NCI-H128 (cell line): ENCODE results near the gene AKNA.
"Not testable (repeated sequence)": the region's sequence is repeated elsewhere in the genome, so short reads cannot be mapped to it uniquely, and the experiment has no call there.

Experiments
- DNase-seq: peaks from one replicate; lab custom pipeline; 2025; ENCODE audit not compliant: unreplicated experiment; lab: John Stamatoyannopoulos, UW

The AKNA gene

DNA sequence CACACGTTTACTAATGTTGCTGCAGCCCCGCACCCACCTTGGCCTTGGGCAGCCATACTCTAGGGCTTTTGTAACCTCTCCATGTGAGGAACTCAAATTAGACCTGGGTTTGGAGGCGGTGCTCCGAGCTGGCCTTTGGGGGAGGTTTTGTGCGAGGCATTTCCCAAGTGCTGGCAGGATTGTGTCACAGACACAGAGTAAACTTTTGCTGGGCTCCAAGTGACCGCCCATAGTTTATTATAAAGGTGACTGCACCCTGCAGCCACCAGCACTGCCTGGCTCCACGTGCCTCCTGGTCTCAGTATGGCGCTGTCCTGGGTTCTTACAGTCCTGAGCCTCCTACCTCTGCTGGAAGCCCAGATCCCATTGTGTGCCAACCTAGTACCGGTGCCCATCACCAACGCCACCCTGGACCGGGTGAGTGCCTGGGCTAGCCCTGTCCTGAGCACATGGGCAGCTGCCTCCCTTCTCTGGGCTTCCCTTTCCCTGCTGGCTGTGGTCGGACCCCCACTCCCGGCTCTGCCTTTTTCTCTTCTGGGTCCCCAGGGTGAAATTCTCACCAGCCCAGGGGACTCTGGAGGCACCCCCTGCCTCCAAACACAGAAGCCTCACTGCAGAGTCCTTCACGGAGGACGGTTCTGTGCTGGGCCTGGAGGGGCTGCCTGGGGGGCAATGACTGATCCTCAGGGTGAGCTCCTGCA lies 64.8 kb downstream of the AKNA start, which contains the start of gene ORM1:
Gene ORM1 (plus strand): TSS at position 268 of the 701 bp plus-strand sequence. CDS start 36 bp downstream, at position 304.
- not testable (repeated sequence) for DNase-seq

DNA sequence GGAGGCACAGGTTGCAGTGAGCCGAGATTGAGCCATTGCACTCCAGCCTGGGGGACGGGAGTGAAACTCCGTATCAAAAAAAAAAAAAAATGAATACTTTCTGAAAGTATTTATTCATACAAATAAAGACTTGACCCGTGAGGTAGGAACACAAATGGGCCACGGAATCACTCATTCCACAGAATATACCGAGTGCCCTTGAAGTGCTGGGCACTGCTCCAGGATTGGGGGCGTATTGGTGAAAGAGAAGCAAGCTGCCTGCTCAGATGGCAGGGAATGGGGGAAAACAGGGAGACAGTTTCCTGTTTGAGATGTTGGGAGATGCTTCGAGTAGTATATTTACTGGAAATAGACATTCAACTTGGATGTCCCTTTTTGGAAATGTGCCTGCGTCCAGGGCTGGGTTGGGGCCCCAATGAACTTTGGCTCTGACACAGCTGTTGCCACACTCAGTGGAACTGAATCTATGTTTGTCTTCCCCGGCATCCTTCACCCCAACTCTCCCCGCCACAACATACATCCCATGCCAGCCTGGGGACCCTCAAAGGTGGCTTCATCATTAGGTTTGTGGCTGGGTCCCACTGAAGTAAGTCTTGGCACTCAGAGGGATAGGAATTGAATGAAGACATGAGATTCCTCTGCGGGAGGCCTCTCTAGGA lies 65.5 kb downstream of the AKNA start:
- DNase-seq = not testable (repeated sequence)

DNA sequence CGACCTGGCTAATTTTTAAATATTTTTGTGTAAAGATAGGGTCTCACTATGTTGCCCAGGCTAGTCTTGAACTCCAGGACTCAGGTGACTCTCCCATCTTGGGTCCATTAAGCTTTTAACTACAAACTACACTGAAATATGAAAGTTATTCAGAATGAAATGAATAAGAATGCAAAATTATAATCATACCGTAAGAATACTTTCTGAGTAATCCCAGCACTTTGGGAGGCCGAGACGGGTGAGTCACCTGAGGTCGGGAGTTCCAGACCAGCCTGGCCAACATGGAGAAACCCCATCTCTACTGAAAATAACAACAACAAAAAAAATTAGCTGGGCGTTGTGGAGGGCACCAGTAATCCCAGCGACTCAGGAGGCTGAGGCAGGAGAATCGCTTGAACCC lies 66.0 kb downstream of the AKNA start:
- DNase-seq = no peak

DNA sequence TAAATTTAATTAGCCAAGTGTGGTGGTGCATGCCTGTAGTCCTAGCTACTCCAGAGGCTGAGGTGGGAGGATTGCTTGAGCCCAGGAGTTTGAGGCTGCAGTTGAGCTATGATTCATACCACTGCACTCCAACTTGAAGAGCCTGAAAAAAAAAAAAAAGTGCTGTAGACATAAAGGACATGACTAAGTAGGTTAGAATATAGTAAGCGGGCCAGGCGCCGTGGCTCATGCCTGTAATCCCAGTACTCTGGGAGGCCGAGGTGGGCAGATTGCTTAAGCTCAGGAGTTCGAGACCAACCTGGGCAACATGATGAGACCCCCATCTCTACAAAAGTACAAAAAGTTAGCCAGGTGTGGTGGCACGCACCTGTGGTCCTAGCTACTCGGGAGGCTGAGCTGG lies 67.1 kb downstream of the AKNA start:
- DNase-seq = not testable (repeated sequence)

DNA sequence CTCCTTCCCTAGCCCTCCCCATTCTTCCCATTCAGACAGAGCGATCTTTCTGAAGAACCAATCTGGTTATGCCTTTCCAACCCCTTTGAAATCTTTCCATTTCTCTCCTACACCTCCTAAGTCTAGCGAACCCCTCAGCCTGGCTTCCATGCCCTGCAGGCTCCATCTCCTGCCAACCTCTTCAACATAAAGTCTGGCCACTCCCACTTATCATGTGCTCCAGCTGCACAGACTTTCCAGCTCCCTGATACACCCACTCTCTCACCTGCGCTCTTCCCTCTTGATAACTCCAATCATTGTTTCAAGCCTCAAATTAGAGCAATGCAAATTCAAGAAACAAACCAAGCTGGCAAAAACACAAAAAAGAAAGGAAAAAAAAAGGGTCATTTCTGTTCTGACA lies 68.6 kb downstream of the AKNA start:
- DNase-seq = no peak

DNA sequence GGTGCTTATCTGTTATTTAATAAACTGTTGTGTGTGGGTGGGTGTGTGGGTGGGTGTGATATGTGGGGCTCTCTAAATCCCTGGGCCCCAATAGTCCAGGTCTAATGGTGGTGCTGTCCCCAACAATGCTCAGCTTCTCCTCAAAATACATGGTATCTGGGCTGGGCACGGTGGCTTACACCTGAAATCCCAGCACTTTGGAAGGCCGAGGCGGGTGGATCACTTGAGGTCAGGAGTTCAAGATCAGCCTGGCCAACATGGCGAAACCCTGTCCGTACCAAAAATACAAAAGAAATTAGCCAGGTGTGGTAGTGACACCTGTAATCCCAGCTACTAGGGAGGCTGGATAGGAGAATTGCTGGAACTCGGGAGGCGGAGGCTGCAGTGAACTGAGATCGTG lies 69.4 kb downstream of the AKNA start:
- DNase-seq = no peak

DNA sequence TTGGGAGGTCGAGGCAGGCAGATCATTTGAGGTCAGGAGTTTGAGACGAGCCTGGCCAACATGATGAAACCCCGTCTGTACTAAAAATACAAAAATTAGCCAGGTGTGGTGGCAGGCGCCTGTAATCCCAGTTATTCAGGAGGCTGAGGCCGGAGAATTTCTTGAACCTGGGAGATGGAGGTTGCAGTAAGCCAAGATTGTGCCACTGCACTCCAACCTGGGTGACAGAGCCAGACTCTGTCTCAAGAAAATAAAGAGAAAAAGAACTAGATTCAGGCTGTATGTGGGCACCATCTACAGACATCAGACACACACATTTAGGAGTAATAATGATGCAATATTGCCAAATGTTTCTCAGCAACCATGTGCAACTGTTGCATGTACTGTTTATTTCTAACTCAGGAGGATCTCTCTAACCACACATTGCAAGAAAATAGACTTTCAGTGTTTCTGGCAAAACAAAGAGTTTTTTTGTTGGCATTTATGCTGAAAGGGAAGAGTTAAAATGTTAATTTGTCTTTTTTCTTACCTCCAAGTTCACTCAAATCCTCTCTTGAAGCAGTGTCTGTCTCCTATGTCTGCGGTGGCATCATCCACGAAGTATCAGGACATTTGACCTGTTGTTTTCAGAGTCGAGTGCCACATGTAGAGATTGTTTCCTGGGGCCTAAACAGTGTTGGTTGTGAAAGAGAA lies 70.0 kb downstream of the AKNA start:
- DNase-seq = no peak

DNA sequence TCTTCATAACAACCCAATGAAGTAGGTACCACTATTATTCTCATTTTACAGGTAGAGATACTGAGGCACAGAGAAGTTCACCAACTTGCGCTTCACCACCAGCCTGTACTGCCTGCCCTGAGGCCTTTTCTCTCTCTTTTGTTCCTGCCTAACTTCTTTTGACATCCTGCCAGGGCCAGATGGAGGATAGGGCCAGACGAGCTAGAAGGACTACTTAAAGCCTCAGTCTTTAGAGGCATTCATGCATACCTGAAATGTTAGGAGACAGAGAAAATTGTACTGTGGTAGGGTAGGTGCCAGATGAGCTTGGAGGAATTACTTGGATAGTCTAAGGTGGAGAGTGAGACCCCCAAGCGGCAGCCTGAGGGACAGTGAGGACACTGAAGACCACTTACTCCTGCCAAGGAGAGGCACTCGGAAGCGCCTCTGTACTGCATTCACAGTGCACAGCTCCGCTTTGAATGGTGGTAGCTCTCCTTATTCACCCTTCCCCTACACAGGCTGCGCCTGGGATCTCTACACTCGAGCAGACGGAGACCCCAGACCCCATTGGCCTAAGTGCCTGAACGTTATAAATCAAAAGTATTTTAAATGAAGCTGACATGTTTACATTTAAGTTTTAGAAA lies 71.1 kb downstream of the AKNA start:
- no peak for DNase-seq

DNA sequence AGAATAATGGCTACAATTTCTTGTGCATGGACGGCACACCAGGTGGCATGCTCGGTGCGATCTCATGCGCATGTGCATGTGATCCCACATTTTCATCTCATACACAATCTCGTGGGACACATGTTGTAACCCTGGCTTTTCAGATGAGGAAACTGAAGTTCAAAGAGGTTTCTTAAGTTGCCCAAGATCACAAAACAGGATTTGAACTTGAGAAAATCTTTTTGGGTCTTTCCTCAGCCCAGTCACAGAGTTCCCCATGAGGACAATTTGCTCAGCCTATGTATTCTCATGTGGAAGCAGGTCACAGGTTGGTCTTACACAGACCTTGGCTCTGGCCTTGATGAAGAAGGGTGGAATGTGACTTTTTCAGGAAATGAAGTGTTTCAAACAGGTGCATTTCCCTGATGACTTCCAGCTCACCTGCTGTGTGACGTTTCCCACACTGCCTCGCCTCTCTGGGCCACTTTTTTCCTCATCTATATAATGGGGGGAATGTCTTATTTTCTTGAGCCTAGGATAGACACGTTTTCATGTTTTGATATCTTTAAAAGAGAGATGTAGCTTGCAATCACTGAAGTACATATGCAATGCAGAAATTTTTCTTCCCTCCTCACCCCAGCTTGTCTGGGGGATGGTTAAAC lies 71.9 kb downstream of the AKNA start:
- no peak for DNase-seq

DNA sequence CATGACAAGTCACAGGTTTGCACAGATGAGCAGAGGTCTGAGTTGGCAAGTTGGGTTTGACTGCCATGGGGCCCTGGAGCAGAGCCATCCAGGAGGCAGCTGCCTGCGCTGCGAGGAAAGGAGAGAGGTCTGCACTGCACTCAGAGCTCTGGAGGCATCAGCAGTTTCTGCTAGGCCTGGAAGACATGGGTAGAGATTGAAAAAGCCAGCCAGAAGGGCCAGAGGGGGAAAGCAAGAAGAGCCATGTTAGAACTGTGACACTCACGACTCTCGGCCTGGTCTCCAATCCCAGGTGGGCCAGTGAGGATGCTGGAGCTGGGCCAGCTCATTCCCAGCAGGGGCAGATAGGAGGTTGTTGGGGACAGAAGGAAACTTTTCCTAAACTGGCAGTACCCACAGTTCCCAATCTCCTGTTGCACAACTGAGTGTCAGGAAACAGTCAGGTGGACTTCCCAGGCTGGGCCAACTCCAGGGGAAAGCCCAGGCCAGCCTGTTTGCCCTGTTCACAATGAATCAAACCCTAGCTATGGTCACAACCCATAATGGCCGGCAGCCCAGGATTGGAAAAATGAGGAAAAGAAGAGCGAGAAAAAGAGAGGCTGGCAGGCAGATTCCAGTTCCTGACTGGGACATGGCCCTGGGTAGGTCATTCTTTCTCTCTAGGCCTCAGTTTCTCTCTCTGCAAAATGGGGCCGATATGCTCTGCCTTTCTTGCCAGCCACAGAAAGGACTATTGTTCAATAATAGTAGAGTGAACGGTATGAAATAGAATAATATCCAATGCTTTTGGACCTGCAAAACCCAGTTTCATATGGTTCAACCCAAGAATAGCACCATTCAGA lies 72.7 kb downstream of the AKNA start:
- DNase-seq = no peak

DNA sequence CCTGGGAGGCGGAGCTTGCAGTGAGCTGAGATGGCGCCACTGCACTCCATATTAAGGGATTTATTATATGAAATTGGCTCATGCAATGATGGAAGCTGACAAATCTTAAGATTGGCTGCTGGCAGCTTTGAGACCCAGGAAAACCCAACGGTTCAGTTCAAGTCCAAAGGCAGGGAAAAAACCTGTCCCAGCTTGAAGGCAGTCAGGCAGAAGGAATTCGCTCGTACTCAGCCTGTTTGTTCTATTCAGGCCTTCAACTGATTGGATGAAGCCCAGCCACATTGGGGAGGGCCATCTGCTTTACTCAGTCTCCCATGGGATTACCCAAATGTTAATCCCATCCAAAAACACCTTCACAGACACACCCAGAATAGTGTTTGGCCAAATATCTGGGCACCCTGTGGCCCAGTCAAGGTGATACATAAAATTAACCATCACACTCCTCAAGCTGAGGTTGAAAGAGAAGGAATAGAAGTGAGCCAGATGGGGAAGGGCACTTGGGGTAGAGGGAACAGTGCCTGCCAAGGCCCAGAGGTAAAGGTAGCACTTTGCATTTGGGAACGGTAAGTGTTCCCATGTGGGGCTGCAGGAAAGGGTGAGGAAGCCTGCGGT lies 73.4 kb downstream of the AKNA start:
- no peak for DNase-seq

DNA sequence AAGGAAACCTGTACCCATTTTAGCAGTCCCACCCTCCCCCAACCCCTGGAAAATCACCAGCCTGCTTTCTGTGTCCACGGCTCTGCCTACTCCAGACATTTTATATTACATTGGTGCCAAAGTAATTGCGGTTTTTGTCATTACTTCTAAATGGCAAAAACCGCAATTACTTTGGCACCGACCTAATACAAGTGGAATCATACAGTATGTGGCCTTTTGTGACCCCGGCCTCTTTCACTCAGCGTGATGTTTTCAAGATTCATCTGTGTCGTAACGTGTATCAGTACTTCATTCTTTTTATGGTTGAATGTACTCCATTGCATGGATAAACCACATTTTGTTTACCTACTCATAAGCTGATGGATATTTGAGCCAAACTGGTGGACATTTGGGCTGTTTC lies 74.6 kb downstream of the AKNA start:
- DNase-seq = no peak

DNA sequence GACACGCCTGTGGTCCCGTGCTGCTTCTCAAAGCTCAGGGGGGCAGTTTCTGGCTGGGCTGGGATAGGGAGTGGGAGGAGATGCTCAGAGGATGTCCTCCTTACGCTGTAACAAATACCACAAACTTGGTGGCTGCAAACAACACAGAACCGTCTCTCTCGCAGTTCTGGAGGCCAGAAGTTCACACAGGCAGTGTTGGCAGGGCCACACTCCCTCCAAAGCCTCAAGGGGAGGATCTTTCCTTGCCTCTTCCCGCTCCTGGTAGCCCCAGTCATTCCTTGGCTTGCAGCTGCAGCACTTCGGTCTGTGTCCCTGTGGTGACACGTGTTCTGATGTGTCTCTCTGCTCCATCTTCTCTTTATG lies 75.3 kb downstream of the AKNA start:
- no peak for DNase-seq

DNA sequence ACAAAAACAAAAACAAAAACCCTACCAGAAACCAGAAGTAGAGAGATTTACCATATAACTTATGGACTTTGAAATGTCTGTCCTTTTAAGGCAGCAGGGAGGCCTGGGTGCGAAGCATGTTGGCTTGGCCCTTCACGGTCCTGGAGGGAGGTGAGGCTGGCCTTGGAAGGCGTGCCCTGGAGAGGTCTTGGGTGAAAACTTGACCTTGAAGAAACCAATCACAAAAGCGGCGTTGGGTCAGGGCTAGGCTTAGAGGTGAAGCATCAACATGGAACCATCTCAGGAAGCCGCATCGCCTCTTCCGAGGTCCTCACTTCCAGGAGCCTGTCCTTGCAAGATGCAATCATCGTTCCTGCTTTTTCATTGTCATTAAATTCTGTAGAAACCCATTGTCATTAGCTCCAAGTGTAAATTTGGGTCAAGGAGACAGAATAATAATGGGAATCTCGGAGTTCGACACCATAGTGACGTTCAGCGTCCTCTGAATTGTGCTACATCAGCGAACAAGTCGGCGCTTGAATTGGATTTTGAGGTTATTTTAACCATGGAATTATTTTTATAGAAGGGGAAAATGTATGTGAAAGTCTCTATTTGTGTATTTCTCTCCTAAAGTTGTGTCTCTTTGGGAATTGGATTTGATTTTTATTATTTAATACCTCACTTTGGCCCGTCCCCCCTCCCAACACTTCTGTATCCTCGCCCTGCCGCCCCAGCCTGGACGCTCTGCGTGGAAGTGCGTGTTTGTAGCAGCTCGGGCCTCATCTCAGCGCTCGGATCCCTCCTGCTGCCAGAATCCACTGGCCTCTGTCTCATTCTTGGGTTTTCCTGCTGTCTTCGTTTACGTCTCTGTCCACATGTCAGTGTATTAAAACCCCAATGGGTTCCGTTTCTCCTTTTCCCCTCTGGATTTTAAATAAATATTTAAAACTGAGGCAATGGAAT lies 75.9 kb downstream of the AKNA start:
- no peak for DNase-seq

DNA sequence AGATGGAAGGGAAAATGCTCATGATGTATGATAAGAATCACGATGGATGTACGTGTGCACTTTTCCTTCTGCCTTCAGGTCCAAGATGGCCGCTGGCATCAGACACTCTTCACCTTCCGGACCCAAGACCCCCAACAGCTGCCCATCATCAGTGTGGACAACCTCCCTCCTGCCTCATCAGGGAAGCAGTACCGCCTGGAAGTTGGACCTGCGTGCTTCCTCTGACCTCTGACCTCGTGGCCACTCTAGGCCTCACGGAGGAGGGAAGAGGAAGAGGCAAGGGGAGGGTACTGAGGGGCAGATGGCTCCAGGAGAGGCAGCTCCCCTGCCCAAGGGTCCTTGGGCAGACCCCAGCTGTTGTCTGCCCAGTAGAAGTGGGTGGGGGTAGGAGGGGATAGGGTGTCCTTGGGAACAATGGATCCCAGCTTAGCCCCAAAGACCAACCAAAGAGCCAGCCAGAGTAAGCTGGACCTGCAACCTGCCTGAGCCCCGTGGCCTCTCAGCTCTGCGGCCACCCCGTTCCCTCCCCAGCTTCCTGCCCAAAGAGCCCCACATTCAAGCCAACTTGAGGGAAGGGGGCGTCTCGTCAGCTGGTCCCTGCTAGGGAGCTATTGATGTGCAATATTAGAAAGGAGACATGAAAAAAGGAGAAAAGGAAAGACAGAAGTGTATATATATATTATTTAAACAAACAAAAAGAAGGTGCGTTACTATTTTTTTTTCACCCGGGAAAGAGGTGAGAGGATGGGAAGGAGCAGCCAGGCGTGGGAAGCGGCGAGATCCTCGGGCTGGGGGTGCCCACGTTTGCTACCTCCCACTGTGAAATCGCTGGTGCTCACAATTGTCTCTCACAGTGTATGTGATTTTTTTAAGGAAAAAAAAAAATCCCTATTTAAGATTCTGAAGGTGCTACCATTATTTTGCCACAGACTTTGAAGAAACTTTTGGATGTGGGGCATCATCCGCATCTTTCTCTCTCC lies 77.0 kb downstream of the AKNA start:
- no peak for DNase-seq

DNA sequence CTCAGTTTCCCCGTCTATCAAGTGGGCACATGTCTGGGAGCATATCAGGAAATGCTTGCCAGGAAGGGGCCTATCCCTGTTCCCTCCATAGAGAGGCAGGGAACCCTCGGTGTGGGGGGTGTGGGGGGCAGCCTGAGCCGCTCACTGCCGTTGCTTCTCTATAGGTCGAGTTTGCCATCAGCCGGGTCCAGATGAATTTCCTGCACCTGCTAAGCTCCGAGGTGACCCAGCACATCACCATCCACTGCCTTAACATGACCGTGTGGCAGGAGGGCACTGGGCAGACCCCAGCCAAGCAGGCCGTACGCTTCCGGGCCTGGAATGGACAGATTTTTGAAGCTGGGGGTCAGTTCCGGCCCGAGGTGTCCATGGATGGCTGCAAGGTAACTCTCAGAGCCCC lies 78.7 kb downstream of the AKNA start:
- DNase-seq = no peak

DNA sequence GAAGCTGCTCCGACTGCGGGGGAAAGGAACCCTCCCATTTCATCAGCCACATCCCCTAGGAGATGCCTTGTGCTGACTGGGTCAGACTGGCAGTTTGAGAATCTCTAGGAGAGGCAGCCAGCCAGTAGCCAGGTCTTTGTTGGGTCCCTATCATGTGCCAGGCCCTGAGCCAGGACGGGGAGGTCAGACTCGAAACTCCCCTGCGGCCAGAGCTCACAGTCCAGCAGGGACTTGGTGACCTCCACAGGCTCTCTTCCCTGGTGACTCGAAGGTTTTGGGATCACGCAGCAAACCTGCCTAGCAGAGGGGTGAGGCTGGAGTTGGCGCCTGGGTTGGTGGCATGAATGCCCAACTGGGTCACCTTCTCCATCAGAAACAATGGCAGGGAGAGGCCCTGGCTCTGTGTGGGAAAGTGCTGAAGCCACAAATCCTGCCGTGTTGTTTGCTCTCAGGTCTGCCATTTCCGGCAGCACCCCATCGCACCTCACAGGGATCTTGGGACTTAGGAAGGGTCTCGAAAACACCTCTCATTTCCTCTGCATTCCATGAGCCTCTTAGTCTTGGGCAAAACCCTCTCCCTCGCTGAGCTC lies 79.3 kb downstream of the AKNA start:
- no peak for DNase-seq
